Lower leg skin (tissue), 3 donors: ENCODE data around the gene CTBP2.

Experiments used
- CTCF ChIP-seq, 3 donors: fragments of 450-650 bp; IDR thresholded peaks; one replicate each; pipeline ENCODE4 v1.5.1; 2016; ENCODE audit warnings: antibody characterized with exemption in 3 of 3, mild to moderate bottlenecking in 3 of 3, moderate library complexity in 2 of 3
- POLR2A ChIP-seq, 2 donors: fragments of 450-650 bp; IDR thresholded peaks; one replicate each; pipeline ENCODE4 v1.6.1; 2016 to 2017; ENCODE audit warnings: antibody characterized with exemption in 2 of 2, mild to moderate bottlenecking in 1 of 2, moderate library complexity in 1 of 2

DNA sequence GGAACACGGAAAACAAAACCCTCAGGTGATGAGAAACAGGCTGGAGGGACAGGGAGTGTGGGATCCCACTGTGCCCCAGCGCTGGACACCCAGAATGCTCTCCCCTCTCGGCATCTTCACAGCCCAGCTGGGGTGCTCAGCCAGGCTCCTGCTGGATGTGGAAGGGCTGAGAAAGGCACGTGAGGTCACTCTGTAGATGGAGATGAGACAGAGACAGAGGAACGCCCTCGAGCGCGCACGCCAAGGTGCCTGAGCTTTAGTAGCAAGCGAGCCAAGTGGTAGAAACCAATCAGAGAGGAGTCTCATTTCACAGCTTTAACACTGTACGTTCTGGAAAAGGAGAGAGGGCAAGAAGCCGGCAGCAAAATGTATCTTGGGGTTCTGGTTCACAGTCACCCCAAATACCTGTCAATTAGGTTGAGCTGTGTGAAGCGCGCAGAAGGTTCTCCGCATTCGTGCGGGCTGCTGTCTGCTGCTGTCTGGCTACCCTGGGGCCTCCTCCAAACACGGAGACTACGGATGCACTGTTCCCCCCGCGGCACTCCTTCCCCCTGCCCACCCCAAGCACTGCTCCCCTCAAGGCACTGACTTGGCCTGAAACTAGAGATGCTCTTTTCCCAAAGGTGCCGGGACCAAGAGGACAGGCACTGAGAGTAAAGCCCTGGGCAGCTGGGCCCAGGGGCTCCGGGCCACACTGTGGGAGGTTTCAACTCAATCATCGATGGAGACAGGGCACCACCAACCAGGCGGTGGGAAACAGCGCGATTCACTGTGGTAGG, 127.0 kb downstream of the CTBP2 start:
- TF ChIP-seq CTCF (IDR thresholded peaks at IDR 0.05), result no peak
- no peak for TF ChIP-seq POLR2A (IDR thresholded peaks at IDR 0.05)
